Left renal cortex interstitium (tissue), 4 donors: ENCODE measurements around the gene RPL39L. TPM values are rescaled to one million over a fixed set of nuclear protein-coding genes. Genes with fewer than 3 reads are reported as not detected.

ENCODE experiments used
- DNase-seq, 4 donors: peaks; one replicate each; pipeline ENCODE4 v3.0.0-alpha.2; 2013; ENCODE audit warnings: low read depth in 4 of 4, low spot score in 2 of 4, missing footprints in 1 of 4
- polyA plus RNA-seq, 4 donors: library from polyadenylated mRNA; unstranded; fragments of 120-200 nt; gene quantifications; one replicate each; pipeline ENCODE4 v1.2.1, GENCODE V29; 2013; ENCODE audit not compliant: insufficient read length in 4 of 4

The RPL39L gene
- polyA plus RNA-seq, 4 donors = 17.3 to 27.0 (median 18.9) TPM

GRCh38 chr3:187072102-187072501, 67.2 kb downstream of the RPL39L start:
- DNase-seq = no peak

Other genes with a start within 250 kb of the RPL39L start
- gene ST6GAL1, start 209.0 kb downstream of the RPL39L start, polyA plus RNA-seq = 10 to 100 TPM; 59.8 to 88.3 (median 72.0) TPM
- gene RTP1, start 58.0 kb upstream of the RPL39L start, polyA plus RNA-seq = not detected
- gene MASP1, start 152.2 kb upstream of the RPL39L start, polyA plus RNA-seq = 10 to 100 TPM in 1 of 4 donors, 1 to 10 TPM in 3; 7.2 to 10.2 (median 8.4) TPM
- 1 to 10 TPM in 1 of 4 donors, under 1 TPM in 3; 0.48 to 1.5 (median 0.74) TPM for gene RTP4, start 228.9 kb upstream of the RPL39L start, polyA plus RNA-seq